Measurements from ENCODE around the gene PRF1.

PRF1 gene

GRCh38 chr10:70561070-70561469 lies 41.5 kb downstream of the PRF1 start:
- DNase-seq (ENCODE audit: low read depth in 1 of 2, low spot score in 1 of 2), result no peak

- no peak for DNase-seq (ENCODE audit: low read depth in 1 of 2, low spot score in 1 of 2)
Measured at GRCh38 chr10:70560511-70560941, 42.0 kb downstream of the PRF1 start.

- no peak for DNase-seq (ENCODE audit: low read depth in 1 of 2, low spot score in 1 of 2)
Measured at GRCh38 chr10:70559861-70560260, 42.7 kb downstream of the PRF1 start.

GRCh38 chr10:70558871-70559810 lies 43.4 kb downstream of the PRF1 start:
- DNase-seq (ENCODE audit: low read depth in 1 of 2, low spot score in 1 of 2), result peak; percentile 36 to 45

GRCh38 chr10:70558295-70558694 lies 44.2 kb downstream of the PRF1 start:
- DNase-seq (ENCODE audit: low read depth in 1 of 2, low spot score in 1 of 2), result no peak

GRCh38 chr10:70557876-70558275 lies 44.7 kb downstream of the PRF1 start:
- DNase-seq (ENCODE audit: low read depth in 1 of 2, low spot score in 1 of 2), result no peak

- DNase-seq (ENCODE audit: low read depth in 1 of 2, low spot score in 1 of 2), result no peak
Measured at GRCh38 chr10:70557086-70557845, 45.3 kb downstream of the PRF1 start.

GRCh38 chr10:70555371-70555770 lies 47.2 kb downstream of the PRF1 start:
- DNase-seq (ENCODE audit: low read depth in 1 of 2, low spot score in 1 of 2), result no peak

- DNase-seq (ENCODE audit: low read depth in 1 of 2, low spot score in 1 of 2), result no peak
Measured at GRCh38 chr10:70552586-70552985, 50.0 kb downstream of the PRF1 start.

- no peak for DNase-seq (ENCODE audit: low read depth in 1 of 2, low spot score in 1 of 2)
Measured at GRCh38 chr10:70551971-70552422, 50.5 kb downstream of the PRF1 start.

- no peak for DNase-seq (ENCODE audit: low read depth in 1 of 2, low spot score in 1 of 2)
Measured at GRCh38 chr10:70551466-70551865, 51.1 kb downstream of the PRF1 start.

- DNase-seq (ENCODE audit: low read depth in 1 of 2, low spot score in 1 of 2), result no peak
Measured at GRCh38 chr10:70550459-70550858, 52.1 kb downstream of the PRF1 start.

- DNase-seq (ENCODE audit: low read depth in 1 of 2, low spot score in 1 of 2), result peak; percentile 55 to 56
Measured at GRCh38 chr10:70549962-70550458, 52.5 kb downstream of the PRF1 start.

GRCh38 chr10:70549351-70549961 lies 53.1 kb downstream of the PRF1 start:
- DNase-seq (ENCODE audit: low read depth in 1 of 2, low spot score in 1 of 2), result no peak

Measured in stimulated activated CD4-positive, alpha-beta T cell treated with anti-CD3 and anti-CD28 coated beads, Interleukin-15, amount 100 ng/mL, for 1 hour (primary cell).